DOHH2 (cell line): ENCODE measurements around the gene GTF2F2.

Experiments used
- H3F3A ChIP-seq: fragments of 200-600 bp; sonication (generic), shearing (Covaris generic); 2 replicates; pipeline ENCODE4 v1.6.0; 2016; ENCODE audit warnings: antibody characterized with exemption, mild to moderate bottlenecking; ENCODE audit not compliant: control insufficient read depth, insufficient read depth
- H3K27ac ChIP-seq: fragments of 200-600 bp; sonication (generic); 2 replicates; pipeline ENCODE4 v1.5.1; 2014; ENCODE audit warnings: low read depth, mild to moderate bottlenecking, low read length, moderate library complexity
- H3K27me3 ChIP-seq: fragments of 200-600 bp; sonication (generic); 2 replicates; pipeline ENCODE4 v1.6.1; 2014; ENCODE audit warnings: mild to moderate bottlenecking, low read length, mixed read lengths; ENCODE audit not compliant: control insufficient read depth
- H3K36me3 ChIP-seq: fragments of 200-600 bp; sonication (generic); 2 replicates; pipeline ENCODE4 v1.6.1; 2014; ENCODE audit warnings: mild to moderate bottlenecking, low read length, moderate library complexity, mixed read lengths; ENCODE audit not compliant: control insufficient read depth
- H3K4me1 ChIP-seq: fragments of 200-600 bp; sonication (generic); 2 replicates; pipeline ENCODE4 v1.6.1; 2014; ENCODE audit warnings: mild to moderate bottlenecking, low read length, mixed read lengths; ENCODE audit not compliant: control insufficient read depth
- H3K4me2 ChIP-seq: fragments of 200-600 bp; sonication (generic); 2 replicates; pipeline ENCODE4 v1.6.0; 2014; ENCODE audit warnings: mild to moderate bottlenecking, low read length, moderate library complexity
- H3K4me3 ChIP-seq: fragments of 200-600 bp; sonication (generic); 2 replicates; pipeline ENCODE4 v1.5.1; 2014; ENCODE audit warnings: mild to moderate bottlenecking, low read length, mixed read lengths
- H3K79me2 ChIP-seq: fragments of 200-600 bp; sonication (generic); 2 replicates; pipeline ENCODE4 v1.6.1; 2014; ENCODE audit warnings: mild to moderate bottlenecking, low read length, mixed read lengths; ENCODE audit not compliant: control insufficient read depth
- H3K9me2 ChIP-seq: fragments of 200-600 bp; sonication (generic); replicated peaks from 2 replicates; pipeline ENCODE4 v1.6.1; 2014; ENCODE audit warnings: mild to moderate bottlenecking, low read length, mixed read lengths; ENCODE audit not compliant: control insufficient read depth
- H3K9me3 ChIP-seq: fragments of 200-600 bp; sonication (generic); 2 replicates; pipeline ENCODE4 v1.6.1; 2014; ENCODE audit warnings: antibody characterized with exemption, low read length, mixed read lengths; ENCODE audit not compliant: control insufficient read depth, insufficient read depth
- H4K20me1 ChIP-seq: fragments of 200-600 bp; sonication (generic); 2 replicates; pipeline ENCODE4 v1.6.0; 2014; ENCODE audit warnings: low read depth, mild to moderate bottlenecking, antibody characterized with exemption, low read length, moderate library complexity; ENCODE audit not compliant: control insufficient read depth, insufficient read depth
- EZH2phosphoT487 ChIP-seq: fragments of 200-600 bp; sonication (generic); IDR thresholded peaks from 2 replicates; pipeline ENCODE4 v1.6.1; 2017; ENCODE audit warnings: borderline replicate concordance, mild to moderate bottlenecking, antibody characterized with exemption, low read length, moderate library complexity, mixed read lengths
- TF ChIP-seq, protein P1 (sequence below): fragments of 200-600 bp; sonication (generic); IDR thresholded peaks from one replicate; pipeline ENCODE4 v1.5.1; 2014; ENCODE audit warnings: antibody characterized with exemption, mild to moderate bottlenecking, low read depth, low read length; ENCODE audit not compliant: poor library complexity, severe bottlenecking

Gene GTF2F2

DNA sequence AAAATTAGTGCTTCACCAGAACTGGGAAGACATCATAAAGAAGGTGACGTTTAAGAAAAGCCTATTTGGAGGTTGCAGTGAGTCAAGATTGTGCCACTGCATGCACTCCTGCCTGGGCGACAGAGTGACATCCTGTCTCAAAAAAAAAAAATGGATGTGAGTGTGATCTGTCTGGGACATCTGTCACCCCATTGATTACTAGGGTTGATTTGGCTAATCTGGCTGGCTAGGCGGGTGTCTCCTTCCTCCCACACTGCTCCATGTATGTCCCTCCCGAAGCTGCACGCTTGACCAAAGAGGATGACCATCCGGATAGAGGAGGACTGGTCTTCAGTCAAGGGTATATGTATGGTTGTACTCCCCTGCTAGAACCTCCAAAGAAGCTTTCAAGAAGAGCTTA is 2.6 kb downstream of the GTF2F2 start:
- Histone ChIP-seq H3K4me2 (no peak overlapping the region), H4K20me1 (peaks cover 11% of the 10 kb centered on the region; the same call in 1 of the 2 replicates), H3K4me3 (no peak overlapping the region), H3K27ac (no peak overlapping the region), H3K9me2 (no peaks in the 10 kb centered on the region), H3K9me3 (no peaks in the 10 kb centered on the region), H3F3A (no peaks in the 10 kb centered on the region), H3K79me2 (peaks cover 73% of the 10 kb centered on the region), H3K4me1 (peaks cover 15% of the 10 kb centered on the region), H3K36me3 (peaks cover 7% of the 10 kb centered on the region), H3K27me3 (no peaks in the 10 kb centered on the region)
- TF ChIP-seq, protein P1, sequence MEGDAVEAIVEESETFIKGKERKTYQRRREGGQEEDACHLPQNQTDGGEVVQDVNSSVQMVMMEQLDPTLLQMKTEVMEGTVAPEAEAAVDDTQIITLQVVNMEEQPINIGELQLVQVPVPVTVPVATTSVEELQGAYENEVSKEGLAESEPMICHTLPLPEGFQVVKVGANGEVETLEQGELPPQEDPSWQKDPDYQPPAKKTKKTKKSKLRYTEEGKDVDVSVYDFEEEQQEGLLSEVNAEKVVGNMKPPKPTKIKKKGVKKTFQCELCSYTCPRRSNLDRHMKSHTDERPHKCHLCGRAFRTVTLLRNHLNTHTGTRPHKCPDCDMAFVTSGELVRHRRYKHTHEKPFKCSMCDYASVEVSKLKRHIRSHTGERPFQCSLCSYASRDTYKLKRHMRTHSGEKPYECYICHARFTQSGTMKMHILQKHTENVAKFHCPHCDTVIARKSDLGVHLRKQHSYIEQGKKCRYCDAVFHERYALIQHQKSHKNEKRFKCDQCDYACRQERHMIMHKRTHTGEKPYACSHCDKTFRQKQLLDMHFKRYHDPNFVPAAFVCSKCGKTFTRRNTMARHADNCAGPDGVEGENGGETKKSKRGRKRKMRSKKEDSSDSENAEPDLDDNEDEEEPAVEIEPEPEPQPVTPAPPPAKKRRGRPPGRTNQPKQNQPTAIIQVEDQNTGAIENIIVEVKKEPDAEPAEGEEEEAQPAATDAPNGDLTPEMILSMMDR, result no peak
- TF ChIP-seq EZH2phosphoT487, result no peak

DNA sequence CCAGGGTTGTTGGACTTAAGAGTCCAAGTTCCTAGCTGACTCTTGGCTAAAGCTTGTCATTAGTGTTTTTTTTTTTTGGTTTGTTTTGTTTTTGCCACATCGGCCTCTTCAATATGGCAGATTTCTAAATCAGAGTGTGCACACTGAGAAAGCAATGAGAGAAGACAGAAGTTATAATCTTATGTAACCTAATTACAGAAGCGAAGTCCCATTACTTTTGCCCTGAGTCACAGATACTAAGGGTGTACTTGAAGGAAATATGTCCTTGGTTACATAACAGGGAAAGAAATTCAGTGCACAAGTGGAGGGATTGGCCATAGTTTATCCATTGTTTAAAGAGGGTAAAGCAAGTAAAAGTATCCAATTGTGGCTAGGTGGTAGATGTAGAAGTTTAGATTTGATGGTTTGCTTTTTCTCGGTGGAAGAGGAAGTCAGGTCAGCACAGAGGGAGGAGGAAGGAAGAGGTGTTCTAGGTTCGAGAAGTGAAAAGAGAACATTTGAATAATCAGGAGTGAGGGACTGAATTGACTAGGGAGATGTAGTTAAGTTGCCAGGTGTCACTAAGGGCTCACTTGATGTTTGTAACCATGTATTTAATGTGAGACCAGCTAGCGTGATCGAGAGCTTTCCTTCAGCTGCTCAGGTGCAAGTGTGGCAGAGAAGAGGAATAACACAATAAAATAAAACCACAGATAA is 12.2 kb downstream of the GTF2F2 start:
- peaks cover 9% of the 10 kb centered on the region; the same call in 1 of the 2 replicates for H3F3A ChIP-seq
- peaks cover 4% of the 10 kb centered on the region; the same call in 1 of the 2 replicates for H3K36me3 ChIP-seq
- TF ChIP-seq, protein P1, result no peak
- no peak for TF ChIP-seq EZH2phosphoT487
- H3K9me2 ChIP-seq, result no peaks in the 10 kb centered on the region
- H3K27me3 ChIP-seq, result no peaks in the 10 kb centered on the region
- peaks cover 16% of the 10 kb centered on the region for H4K20me1 ChIP-seq
- peak overlapping the region; percentile 43 for H3K27ac ChIP-seq
- H3K4me2 ChIP-seq, result peak overlapping the region; percentile 65
- no peaks in the 10 kb centered on the region for H3K9me3 ChIP-seq
- peak overlapping the region; percentile 57 for H3K4me3 ChIP-seq
- H3K4me1 ChIP-seq, result peaks cover 17% of the 10 kb centered on the region
- peaks cover 92% of the 10 kb centered on the region for H3K79me2 ChIP-seq

DNA sequence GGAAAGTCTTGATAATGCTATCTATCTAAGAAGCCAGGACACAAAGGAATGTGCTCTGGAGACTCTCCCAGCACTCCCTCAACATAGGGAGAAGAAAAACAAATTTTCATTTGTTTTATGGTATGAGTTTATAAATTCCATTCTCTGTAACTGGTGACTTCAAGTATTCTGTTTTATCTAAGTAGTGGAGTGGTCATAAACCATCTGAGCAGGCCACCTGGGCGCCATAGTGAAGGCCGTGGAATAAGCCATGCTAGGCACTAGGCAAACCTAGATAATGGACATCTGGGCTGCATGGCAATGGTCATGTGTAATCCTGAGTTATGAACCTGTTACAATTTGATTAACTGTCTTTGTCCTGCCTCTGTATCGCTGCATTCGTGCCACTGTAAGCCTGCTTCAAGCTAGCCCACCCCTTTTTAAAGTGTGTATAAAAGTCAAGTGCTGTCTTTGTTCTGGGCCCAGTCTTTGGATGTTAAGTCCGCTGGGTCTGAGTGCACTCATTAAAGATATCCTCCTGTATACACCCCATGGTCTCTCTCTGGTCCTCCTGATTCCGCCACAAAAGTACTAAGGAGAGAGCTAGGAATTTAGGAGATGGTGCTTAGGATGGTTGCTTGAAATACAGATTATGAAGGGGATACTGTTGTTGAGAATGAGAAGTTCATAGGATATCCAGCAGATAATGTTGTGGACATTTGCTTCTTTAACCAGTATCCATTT is 13.2 kb downstream of the GTF2F2 start:
- Histone ChIP-seq H3K36me3 (peaks cover 11% of the 10 kb centered on the region), H3K4me3 (no peak overlapping the region; the same call in 1 of the 2 replicates), H3K4me2 (no peak overlapping the region), H3K27me3 (no peaks in the 10 kb centered on the region), H4K20me1 (peaks cover 20% of the 10 kb centered on the region), H3K79me2 (peaks cover 96% of the 10 kb centered on the region), H3K9me3 (no peaks in the 10 kb centered on the region), H3K4me1 (peaks cover 17% of the 10 kb centered on the region), H3K27ac (no peak overlapping the region), H3K9me2 (no peaks in the 10 kb centered on the region), H3F3A (peaks cover 9% of the 10 kb centered on the region; the same call in 1 of the 2 replicates)
- no peak for TF ChIP-seq EZH2phosphoT487
